Astrocyte of the cerebellum (primary cell): ENCODE data around the gene SLC22A15.

Source experiments
- DNase-seq: peaks from one replicate; pipeline ENCODE4 v3.0.0-alpha.2; 2011; ENCODE audit warnings: low read depth
- H3K4me3 ChIP-seq: 2 replicates; pipeline ENCODE4 v1.5.1; 2011; ENCODE audit warnings: mild to moderate bottlenecking, low read depth, low read length, moderate library complexity
- CTCF ChIP-seq: IDR thresholded peaks from 2 replicates; pipeline ENCODE4 v1.5.1; 2012; ENCODE audit warnings: low read length, low read depth, moderate library complexity, mild to moderate bottlenecking; ENCODE audit errors: missing control alignments
- in situ Hi-C: cut with HindIII; loops from 2 replicates; pipeline ENCODE4 v1.10.0; 2017; ENCODE audit warnings: low sequenced_read_pairs

Gene SLC22A15

GRCh38 chr1:115976062-115976920, at the start of gene SLC22A15:
Gene SLC22A15 (plus strand): TSS chr1:115976513. CDS start chr1:115976628, 115 bp downstream.
- peak within 1 kb of the TSS; percentile 60 for H3K4me3 ChIP-seq
- peak; percentile 5 for TF ChIP-seq CTCF
- in situ Hi-C loops, result no loop called here
- no peak for DNase-seq

GRCh38 chr1:115927971-115928370, 48.3 kb upstream of the SLC22A15 start:
- H3K4me3 ChIP-seq, result no peak overlapping the region

GRCh38 chr1:115929881-115930280, 46.4 kb upstream of the SLC22A15 start:
- DNase-seq, result peak; percentile 77
- in situ Hi-C loops, result no loop called here
- no peak overlapping the region for H3K4me3 ChIP-seq
- no peak for TF ChIP-seq CTCF

More at GRCh38 chr1:115927971-115928370, 48.3 kb upstream of the SLC22A15 start:
- DNase-seq, result no peak
- no peak for TF ChIP-seq CTCF
- in situ Hi-C loops, result no loop called here

GRCh38 chr1:115933625-115934024, 42.7 kb upstream of the SLC22A15 start:
- in situ Hi-C loops, result no loop called here
- H3K4me3 ChIP-seq, result no peak overlapping the region
- no peak for TF ChIP-seq CTCF
- no peak for DNase-seq

GRCh38 chr1:115939455-115939854, 36.9 kb upstream of the SLC22A15 start:
- in situ Hi-C loops, result no loop called here
- DNase-seq, result no peak

GRCh38 chr1:115946116-115946515, 30.2 kb upstream of the SLC22A15 start:
- DNase-seq, result no peak
- TF ChIP-seq CTCF, result no peak
- H3K4me3 ChIP-seq, result no peak overlapping the region
- in situ Hi-C loops, result no loop called here

More at GRCh38 chr1:115939455-115939854, 36.9 kb upstream of the SLC22A15 start:
- no peak for TF ChIP-seq CTCF
- no peak overlapping the region for H3K4me3 ChIP-seq
